Pons (tissue), 1 donor: ENCODE measurements around the gene SOD2.
A peak's percentile ranks its signal among the peaks of the same experiment; 100 is the strongest.
"Not testable (repeated sequence)": the region's sequence is repeated elsewhere in the genome, so short reads cannot be mapped to it uniquely, and the experiment has no call there.

Experiments
- DNase-seq: peaks from one replicate; pipeline ENCODE4 v3.0.0-alpha.2; 2016; ENCODE audit warnings: low spot score

The SOD2 gene

GRCh38 chr6:159693128-159693893 is at the start of gene SOD2:
SOD2 (minus strand) TSS chr6:159693241; CDS start chr6:159693167, 74 bp downstream.
- DNase-seq, result peak; percentile 71

DNA sequence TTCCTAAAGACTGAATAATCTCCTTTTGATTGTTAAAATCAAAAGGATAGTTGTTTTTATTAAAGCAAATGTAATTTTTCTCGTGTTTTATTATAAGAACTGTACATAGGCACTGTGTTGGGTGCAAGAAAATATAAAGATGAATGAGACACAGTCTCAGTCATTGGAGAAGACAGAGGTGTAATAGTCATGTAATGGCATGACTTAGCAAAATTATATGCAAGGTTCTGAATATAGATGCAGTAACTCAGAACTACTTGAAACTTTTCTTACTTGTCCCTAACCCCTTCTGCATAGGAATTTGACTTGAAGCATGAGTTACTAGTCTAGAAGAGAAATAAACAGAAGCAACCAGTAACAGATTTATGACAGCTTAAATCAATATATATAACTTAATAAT is 49.1 kb upstream of the SOD2 start:
- no peak for DNase-seq

DNA sequence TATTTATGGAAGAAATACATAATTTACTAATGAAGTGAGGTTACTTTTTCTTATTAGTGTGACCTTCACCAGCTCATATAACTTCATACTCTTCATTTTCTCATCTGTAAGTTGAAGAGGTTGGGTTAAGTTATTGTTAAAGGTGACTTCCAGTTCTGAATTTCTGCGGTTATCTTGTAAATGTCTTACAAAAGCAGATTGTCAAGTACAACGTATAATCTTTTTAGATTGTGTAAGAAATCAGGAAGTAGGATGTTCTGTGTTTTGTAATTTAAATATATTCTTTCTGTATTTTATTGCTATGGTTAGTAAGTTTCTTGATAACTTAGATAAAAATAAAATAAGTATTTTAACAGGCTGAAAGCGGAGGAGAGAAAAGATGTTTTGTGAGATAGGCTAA is 46.3 kb upstream of the SOD2 start:
- no peak for DNase-seq

GRCh38 chr6:159736908-159737307 is 43.9 kb upstream of the SOD2 start:
- no peak for DNase-seq

GRCh38 chr6:159733395-159733794 is 40.4 kb upstream of the SOD2 start:
- DNase-seq, result not testable (repeated sequence)

GRCh38 chr6:159732550-159732949 is 39.5 kb upstream of the SOD2 start:
- DNase-seq, result not testable (repeated sequence)

DNA sequence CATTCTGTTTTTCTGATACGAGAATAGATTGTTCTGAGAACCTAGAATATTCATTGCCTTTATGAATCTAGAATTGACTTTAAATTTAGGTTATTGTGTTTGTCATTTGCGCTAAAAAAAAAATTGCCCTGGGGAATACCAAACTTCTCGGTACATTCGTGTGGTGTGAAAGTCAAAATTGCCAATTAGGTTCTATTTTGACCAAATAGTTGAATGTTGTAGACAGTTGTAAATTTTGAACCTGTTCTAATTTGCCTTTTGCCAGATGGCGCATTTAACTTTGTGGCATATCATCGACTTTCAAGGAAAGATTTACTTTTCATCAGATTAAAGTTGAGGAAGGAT is 37.3 kb upstream of the SOD2 start:
- DNase-seq, result no peak

DNA sequence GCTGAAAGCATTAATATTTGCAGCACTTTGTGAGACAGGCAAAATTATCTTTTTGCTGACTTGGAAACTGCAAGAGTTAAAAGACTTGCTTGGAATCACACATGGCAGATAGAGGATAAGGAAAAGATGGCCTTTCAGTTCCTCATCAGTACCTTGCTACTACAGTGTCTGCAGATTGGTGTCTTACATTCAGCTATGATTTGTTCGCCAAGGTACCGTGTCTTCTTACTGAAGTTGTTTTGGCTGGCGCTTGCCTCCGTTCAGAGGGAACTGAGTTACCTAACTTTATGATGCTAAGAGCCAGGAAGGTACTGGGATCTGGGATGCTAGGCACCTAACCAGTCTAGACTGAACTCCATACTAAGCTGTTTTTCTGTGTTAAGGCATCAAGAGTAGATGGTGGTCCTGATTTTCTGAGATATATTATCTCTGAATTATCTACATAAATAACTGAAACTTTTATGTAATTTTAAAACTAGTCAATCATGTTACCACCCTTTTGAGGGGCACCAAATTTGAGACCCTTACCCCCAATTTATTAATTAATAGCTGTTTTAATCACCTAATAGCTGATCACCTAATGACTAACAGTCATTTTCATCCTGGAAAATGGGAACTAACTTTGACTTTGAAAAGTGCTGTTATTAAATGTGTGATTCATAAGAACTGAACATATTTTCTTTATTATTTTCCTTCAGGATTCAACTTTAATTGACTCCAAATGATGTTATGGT is 36.7 kb upstream of the SOD2 start:
- DNase-seq, result no peak

DNA sequence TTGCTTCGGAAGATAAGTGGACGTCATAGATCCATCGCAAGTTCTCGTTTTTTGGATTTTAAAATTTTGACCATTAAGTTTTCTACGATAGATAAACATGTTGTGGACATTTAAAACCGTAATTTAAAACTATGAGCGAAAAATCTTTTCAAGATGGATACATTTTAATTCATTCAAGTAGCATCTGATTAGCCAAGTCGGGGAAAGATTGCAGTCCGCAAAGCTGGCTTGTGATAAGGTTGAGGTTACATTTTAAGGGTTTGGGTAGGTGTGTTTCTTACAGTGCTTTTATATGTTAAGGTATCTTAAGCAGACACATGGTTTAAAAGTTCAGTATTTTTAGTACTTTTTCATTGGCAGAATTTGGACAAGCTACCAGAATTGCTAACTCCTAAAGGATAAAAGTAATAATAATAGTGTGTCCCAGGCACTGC is 35.5 kb upstream of the SOD2 start:
- DNase-seq, result no peak

DNA sequence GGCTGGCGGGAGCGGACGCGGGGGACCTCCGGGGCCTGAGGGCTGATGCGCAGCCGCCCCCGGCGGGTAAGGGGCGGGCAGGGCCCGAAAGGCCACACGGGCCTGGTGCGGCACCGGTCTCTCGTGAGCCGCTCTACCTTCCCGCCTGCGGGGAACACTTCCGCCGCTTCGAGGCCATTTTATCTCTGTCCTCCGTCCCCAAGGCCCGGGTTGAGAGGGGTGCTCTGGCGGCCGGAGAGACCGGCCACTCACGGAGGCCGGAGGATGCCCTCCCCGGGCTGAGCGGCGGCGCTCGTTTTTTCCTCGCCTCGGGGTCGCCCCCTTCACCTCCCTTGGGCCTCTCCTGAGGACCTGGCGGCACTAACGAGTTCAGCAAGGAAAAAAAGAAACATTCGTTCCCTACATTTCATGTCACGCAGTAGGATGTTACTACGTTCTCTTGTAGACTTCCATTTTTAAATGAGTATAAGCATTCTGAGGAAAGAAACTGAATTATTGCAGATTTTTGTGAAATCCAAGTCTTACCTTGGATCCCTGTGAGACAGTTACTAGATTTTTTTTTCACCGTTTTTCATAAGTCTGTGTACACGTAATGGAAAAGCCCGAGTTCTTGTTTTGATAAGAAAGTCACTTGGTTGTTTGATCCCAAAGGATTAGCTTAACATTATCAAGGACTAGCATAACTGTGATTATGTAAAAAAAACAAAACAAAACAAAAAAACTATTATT is 34.8 kb upstream of the SOD2 start:
- DNase-seq, result peak; percentile 59

GRCh38 chr6:159726918-159727716 is 34.1 kb upstream of the SOD2 start, which contains the start of gene WTAP:
WTAP (plus strand) TSS chr6:159727506; CDS start chr6:159736266, 8,760 bp downstream.
- DNase-seq, result peak; percentile 87

- peak; percentile 46 for DNase-seq
Measured at GRCh38 chr6:159726255-159726917, 33.3 kb upstream of the SOD2 start.

- DNase-seq, result not testable (repeated sequence)
Measured at GRCh38 chr6:159725208-159725607, 32.2 kb upstream of the SOD2 start.

- no peak for DNase-seq
Measured at GRCh38 chr6:159724778-159725177, 31.7 kb upstream of the SOD2 start.

DNA sequence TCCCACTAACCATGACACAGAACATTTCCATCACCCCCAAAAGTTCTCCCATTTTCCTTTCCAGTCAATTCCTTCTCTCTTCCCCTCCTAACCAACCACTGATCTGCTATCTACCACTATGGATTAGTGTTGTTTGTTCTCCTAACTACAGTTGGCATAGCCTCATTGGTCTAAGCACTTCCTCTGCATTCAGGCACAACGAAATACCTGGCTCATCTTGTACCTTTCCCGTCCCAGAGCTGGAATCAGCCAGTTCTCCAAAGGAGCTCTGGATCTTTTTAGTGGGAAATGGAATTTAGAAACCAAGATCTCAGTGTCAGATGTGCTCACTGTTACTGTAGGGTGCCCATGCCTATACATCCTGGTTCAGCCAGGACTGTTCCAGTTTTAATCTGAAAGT is 30.2 kb upstream of the SOD2 start:
- no peak for DNase-seq

- no peak for DNase-seq
Measured at GRCh38 chr6:159722655-159723054, 29.6 kb upstream of the SOD2 start.

DNA sequence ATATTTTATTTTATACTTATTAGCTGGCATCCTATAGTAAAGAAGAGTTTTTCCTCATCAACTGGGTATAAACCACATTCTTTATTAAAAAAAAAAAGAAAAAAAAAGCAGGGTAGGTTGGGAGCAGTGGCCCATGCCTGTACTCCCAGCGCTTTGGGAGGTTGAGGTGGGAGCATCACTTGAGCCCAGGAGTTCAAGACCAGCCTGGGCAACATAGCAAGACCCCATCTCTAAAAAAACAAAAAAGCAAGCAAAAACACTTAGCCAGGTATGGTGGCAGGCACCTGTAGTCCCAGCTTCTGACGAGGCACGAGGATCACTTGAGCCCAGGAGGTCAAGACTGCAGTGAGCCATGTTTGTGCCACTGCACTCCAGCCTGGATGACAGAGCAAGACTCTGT is 28.9 kb upstream of the SOD2 start:
- not testable (repeated sequence) for DNase-seq

DNA sequence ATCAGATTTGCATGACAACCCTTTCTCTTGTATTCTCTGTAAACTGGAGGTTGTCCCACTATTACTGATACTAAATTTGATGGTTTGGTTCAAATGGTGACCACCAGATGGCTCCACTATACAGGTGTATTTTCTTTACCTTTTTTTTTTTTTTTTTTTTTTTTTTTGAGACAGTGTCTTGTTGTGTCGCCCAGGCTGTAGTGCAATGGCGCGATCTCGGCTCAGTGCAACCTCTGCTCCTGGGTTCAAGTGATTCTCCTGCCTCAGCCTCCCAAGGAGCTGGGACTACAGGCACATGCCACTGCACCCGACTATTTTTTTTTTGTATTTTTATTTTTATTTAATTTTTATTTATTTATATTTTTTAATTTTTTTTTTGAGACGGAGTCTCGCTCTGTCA is 27.7 kb upstream of the SOD2 start:
- no peak for DNase-seq

DNA sequence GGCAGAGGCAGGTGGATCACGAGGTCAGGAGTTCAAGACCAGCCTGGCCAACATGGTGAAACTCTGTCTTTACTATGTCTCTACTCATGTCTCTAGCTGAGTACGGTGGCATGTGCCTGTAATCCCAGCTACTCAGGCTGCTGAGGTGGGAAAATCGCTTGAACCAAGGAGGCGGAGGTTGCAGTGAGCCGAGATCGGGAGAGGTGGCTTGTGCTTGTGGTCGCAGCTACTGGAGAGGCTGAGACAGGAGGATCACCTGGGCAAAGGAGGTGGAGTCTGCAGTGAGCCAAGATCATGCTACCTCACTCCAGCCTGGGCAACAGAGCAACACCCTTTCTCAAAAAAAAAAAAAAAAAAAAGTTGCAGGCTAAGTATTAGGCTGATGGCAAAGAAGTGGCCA is 26.2 kb upstream of the SOD2 start:
- DNase-seq, result no peak

DNA sequence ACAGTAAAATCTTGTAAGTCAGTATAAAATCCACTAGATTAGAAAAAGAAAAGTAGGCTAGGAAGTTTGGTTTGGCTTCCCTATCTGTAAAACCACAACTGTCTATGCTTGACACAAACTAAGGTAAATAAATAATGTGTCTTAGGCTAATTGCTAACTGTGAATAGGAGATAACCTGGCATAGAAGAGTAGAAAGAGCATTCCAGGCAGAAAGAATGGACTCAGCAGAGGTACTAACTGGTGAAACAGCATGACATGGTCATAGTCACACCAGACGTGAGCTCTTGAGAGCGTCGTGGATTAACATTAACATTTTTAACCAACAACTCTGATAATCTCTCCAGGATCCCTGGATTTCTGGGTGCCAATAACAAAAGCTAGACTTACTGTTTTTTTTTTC is 25.6 kb upstream of the SOD2 start:
- no peak for DNase-seq
